HCT116 (cell line): ENCODE measurements around the gene KCND3. TPM values are rescaled to one million over a fixed set of nuclear protein-coding genes. Genes with fewer than 3 reads are reported as not detected.

ENCODE experiments used
- ATAC-seq: fragments of 200-7000 bp; cut with Tn5 transposase; 2 replicates; pipeline ENCODE4 v1.9.1; 2020; ENCODE audit warnings: mild to moderate bottlenecking, moderate library complexity
- BruUV-seq: library from RNA; stranded (reverse); fragments of 400-500 nt; replicated peaks from 2 replicates; lab custom pipeline; 2021; lab: Mats Ljungman, UMichigan
- CTCF ChIA-PET: fragments of 300-600 bp; sonication (Branson Sonifier 250); formaldehyde crosslinking; loops from one replicate; lab custom pipeline; 2021; ENCODE audit warnings: antibody characterized with exemption; lab: Charles Lee
- POLR2A ChIA-PET: fragments of 300-600, 350-600 bp; sonication (Branson Sonifier 250); formaldehyde crosslinking; loops from one replicate; lab custom pipeline; 2021; ENCODE audit warnings: antibody characterized with exemption; lab: Charles Lee
- RAD21 ChIA-PET, 2 experiments: fragments of 300-600 bp; sonication (Branson Sonifier 250); formaldehyde crosslinking; loops; one replicate each; lab custom pipeline; 2023; ENCODE audit warnings: low total read pairs in 2 of 2; ENCODE audit not compliant: uncharacterized antibody in 2 of 2, unreplicated experiment in 2 of 2, low non-redundant PET in 1 of 2; lab: Charles Lee
- DNase-seq: peaks from one replicate; pipeline ENCODE4 v3.0.0-alpha.2; 2010; ENCODE audit warnings: low read depth, low spot score
- H2AFZ ChIP-seq: fragments of 200-600 bp; shearing (Covaris generic), sonication (generic); 2 replicates; pipeline ENCODE4 v1.6.1; 2017; ENCODE audit warnings: low read depth, mixed run types, mixed read lengths, antibody characterized with exemption, low read length; ENCODE audit not compliant: poor library complexity, severe bottlenecking
- H3K27ac ChIP-seq: 2 replicates; pipeline ENCODE4 v1.5.1; 2012; ENCODE audit warnings: low read depth, low read length
- H3K27me3 ChIP-seq: fragments of 200-600 bp; sonication (generic); 2 replicates; pipeline ENCODE4 v1.6.1; 2016; ENCODE audit warnings: mixed run types, low read length, mixed read lengths; ENCODE audit not compliant: insufficient read depth
- H3K36me3 ChIP-seq, 2 experiments: fragments of 200-500 bp in 1 of 2; fragments of 200-600 bp in 1 of 2; sonication (Bioruptor generic) in 1 of 2; sonication (generic) in 1 of 2; 2 replicates each; pipeline versions ENCODE4 v1.5.1 to v1.6.1; 2014 to 2016; ENCODE audit warnings: low read length in 2 of 2, inconsistent platforms in 1 of 2, mixed read lengths in 1 of 2, mixed run types in 1 of 2; ENCODE audit not compliant: insufficient read depth in 2 of 2, control insufficient read depth in 1 of 2
- H3K4me1 ChIP-seq, 2 experiments: fragments of 200-600 bp in 1 of 2; sonication (generic) in 1 of 2; 2 replicates each; pipeline versions ENCODE4 v1.5.1 to v1.6.1; 2012 to 2017; ENCODE audit warnings: low read length in 2 of 2, inconsistent platforms in 1 of 2, mild to moderate bottlenecking in 1 of 2, mixed read lengths in 1 of 2, mixed run types in 1 of 2, moderate library complexity in 1 of 2; ENCODE audit not compliant: insufficient read depth in 2 of 2, control insufficient read depth in 1 of 2
- H3K4me2 ChIP-seq: fragments of 200-600 bp; sonication (generic); 2 replicates; pipeline ENCODE4 v1.6.1; 2017; ENCODE audit warnings: mixed run types, low read length, mixed read lengths
- H3K4me3 ChIP-seq, 2 experiments: fragments of 200-600 bp in 1 of 2; sonication (generic) in 1 of 2; replicated peaks in 1 of 2; 2 replicates each; pipeline ENCODE4 v1.5.1; 2011 to 2016; ENCODE audit warnings: low read length in 2 of 2, control low read depth in 1 of 2, low read depth in 1 of 2, mild to moderate bottlenecking in 1 of 2, mixed read lengths in 1 of 2, mixed run types in 1 of 2
- H3K79me2 ChIP-seq: fragments of 200-600 bp; sonication (generic); 2 replicates; pipeline ENCODE4 v1.6.1; 2017; ENCODE audit warnings: mild to moderate bottlenecking, mixed run types, low read length, moderate library complexity, mixed read lengths; ENCODE audit not compliant: insufficient read depth
- H3K9ac ChIP-seq: fragments of 200-600 bp; sonication (generic); 2 replicates; pipeline ENCODE4 v1.6.1; 2016; ENCODE audit warnings: low read length, mixed read lengths
- H3K9me2 ChIP-seq: fragments of 200-600 bp; sonication (generic), shearing (Covaris generic); 2 replicates; pipeline ENCODE4 v1.6.1; 2017; ENCODE audit warnings: mixed run types, mild to moderate bottlenecking, moderate library complexity; ENCODE audit not compliant: insufficient read depth
- H3K9me3 ChIP-seq, 2 experiments: fragments of 200-500 bp in 1 of 2; fragments of 200-600 bp in 1 of 2; sonication (Bioruptor generic) in 1 of 2; sonication (generic) in 1 of 2; 2 replicates each; pipeline ENCODE4 v1.6.1; 2014 to 2017; ENCODE audit warnings: low read length in 2 of 2, mixed read lengths in 2 of 2, inconsistent platforms in 1 of 2, low read depth in 1 of 2, mild to moderate bottlenecking in 1 of 2, mixed run types in 1 of 2, moderate library complexity in 1 of 2; ENCODE audit not compliant: control insufficient read depth in 1 of 2, insufficient read depth in 1 of 2
- H4K20me1 ChIP-seq: fragments of 200-600 bp; sonication (generic), shearing (Covaris generic); 2 replicates; pipeline ENCODE4 v1.6.1; 2017; ENCODE audit warnings: mixed run types, mild to moderate bottlenecking, moderate library complexity; ENCODE audit not compliant: insufficient read depth
- ATF3 ChIP-seq: IDR thresholded peaks from 2 replicates; pipeline ENCODE4 v1.6.1; 2012
- CBX3 ChIP-seq: IDR thresholded peaks from 2 replicates; pipeline ENCODE4 v1.6.1; 2012; ENCODE audit warnings: low read depth
- EGR1 ChIP-seq: IDR thresholded peaks from 2 replicates; pipeline ENCODE4 v1.6.1; 2012; ENCODE audit warnings: low read depth
- EZH2 ChIP-seq: fragments of 200-600 bp; sonication (generic); IDR thresholded peaks from 2 replicates; pipeline ENCODE4 v1.6.1; 2017; ENCODE audit warnings: antibody characterized with exemption, mixed run types
- EZH2phosphoT487 ChIP-seq: fragments of 200-600 bp; IDR thresholded peaks from 2 replicates; pipeline ENCODE4 v1.6.1; 2018; ENCODE audit warnings: antibody characterized with exemption, borderline replicate concordance
- FOSL1 ChIP-seq: IDR thresholded peaks from 2 replicates; pipeline ENCODE4 v1.6.1; 2012; ENCODE audit warnings: low read depth
- JUND ChIP-seq: IDR thresholded peaks from 2 replicates; pipeline ENCODE4 v1.6.1; 2012
- POLR2A ChIP-seq: IDR thresholded peaks from 2 replicates; pipeline ENCODE4 v1.7.0; 2011; ENCODE audit warnings: borderline replicate concordance; ENCODE audit not compliant: insufficient read depth, insufficient read length; ENCODE audit errors: extremely low read depth
- RAD21 ChIP-seq: IDR thresholded peaks from 2 replicates; pipeline ENCODE4 v1.6.1; 2012; ENCODE audit warnings: low read depth, mild to moderate bottlenecking
- SIN3A ChIP-seq: IDR thresholded peaks from 2 replicates; pipeline ENCODE4 v1.6.1; 2012; ENCODE audit warnings: low read depth
- SP1 ChIP-seq: IDR thresholded peaks from 2 replicates; pipeline ENCODE4 v1.6.1; 2012; ENCODE audit warnings: low read depth
- YY1 ChIP-seq: IDR thresholded peaks from 2 replicates; pipeline ENCODE4 v1.6.1; 2011; ENCODE audit warnings: low read length, low read depth, moderate library complexity, mild to moderate bottlenecking; ENCODE audit not compliant: insufficient replicate concordance; ENCODE audit errors: extremely low read depth
- ZBTB33 ChIP-seq: IDR thresholded peaks from 2 replicates; pipeline ENCODE4 v1.6.1; 2011; ENCODE audit warnings: mild to moderate bottlenecking, low read length, moderate library complexity; ENCODE audit not compliant: insufficient replicate concordance; ENCODE audit errors: extremely low read depth
- ZNF274 ChIP-seq: fragments of 200-500 bp; sonication (Bioruptor generic); IDR thresholded peaks from 2 replicates; pipeline ENCODE4 v1.6.1; 2014; ENCODE audit warnings: mild to moderate bottlenecking, low read depth, low read length, inconsistent platforms
- intact Hi-C: fragments of 100-400 bp; cut with micrococcal nuclease; formaldehyde crosslinking; loops from 2 replicates; pipeline ENCODE4 v1.10.0; 2022
- total RNA-seq: library from RNA; stranded (reverse); gene quantifications from one replicate; pipeline ENCODE4 v1.2.1, GENCODE V29; 2021; ENCODE audit not compliant: unreplicated experiment

The KCND3 gene
- total RNA-seq, 1 experiment from 2014 or later: 0.44 TPM

DNA sequence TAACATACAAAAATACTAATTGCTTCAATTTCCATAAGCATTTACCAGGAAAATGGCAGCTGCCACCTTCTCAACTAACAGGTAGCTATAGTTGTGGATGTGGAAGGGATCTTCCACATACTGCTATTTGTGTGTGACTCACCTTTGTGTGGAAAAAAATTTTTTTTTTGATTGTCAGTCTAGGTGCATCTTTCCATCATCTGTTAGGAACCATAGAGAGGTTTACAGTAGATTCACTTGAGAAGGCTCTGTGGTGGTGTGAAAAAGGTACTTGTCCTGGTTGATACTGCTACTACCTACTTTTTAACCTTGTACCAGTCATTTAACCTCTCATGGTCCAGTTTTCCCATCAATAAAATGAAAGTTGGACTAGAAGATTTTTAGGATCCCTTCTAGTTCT lies 220.8 kb downstream of the KCND3 start:
- POLR2A ChIA-PET: no interaction called here
- TF ChIP-seq EGR1: no peak
- no peak for TF ChIP-seq RAD21
- no peak for TF ChIP-seq JUND
- TF ChIP-seq SP1: no peak
- no peak for TF ChIP-seq FOSL1
- TF ChIP-seq EZH2phosphoT487: no peak
- TF ChIP-seq SIN3A: no peak
- no peak for TF ChIP-seq ZNF274
- no peak for TF ChIP-seq ATF3
- TF ChIP-seq, all 23 proteins: peak for 0
- ChIA-PET CTCF (interaction anchor here (0.8 to 5.1 kb wide), 6 partner anchors 8 to 540 kb away, joined by 3 to 41 read pairs (median 22); partner anchors contain the start of gene DDX20), RAD21 (interaction anchor here (0.7 to 1.5 kb wide), 2 partner anchors 9 to 260 kb away, joined by 3 to 5 read pairs; no protein-coding TSS in a partner anchor)
- 0 out of 2 replicates have a peak, but pooled peaks cover 3% of the 10 kb centered on the region for H3K79me2 ChIP-seq
- intact Hi-C loops: loop anchor here (1.0 to 10.0 kb wide), 4 partner anchors 53 to 544 kb away; partner anchors contain the start of gene CHI3L2
- no peak overlapping the region for H3K27ac ChIP-seq
- no peaks in the 10 kb centered on the region for H3K9me3 ChIP-seq
- no peak overlapping the region for H3K4me3 ChIP-seq
- no peak overlapping the region for H3K9ac ChIP-seq
- no peak for ATAC-seq
- H3K9me2 ChIP-seq: no peaks in the 10 kb centered on the region
- DNase-seq: no peak
- H3K4me2 ChIP-seq: no peak overlapping the region
- H2AFZ ChIP-seq: no peak overlapping the region
- peaks cover 7 to 21% of the 10 kb centered on the region in 2 experiments for H3K36me3 ChIP-seq
- H4K20me1 ChIP-seq: no peaks in the 10 kb centered on the region
- no TSS peak for BruUV-seq
- H3K27me3 ChIP-seq: no peaks in the 10 kb centered on the region
- no peaks in the 10 kb centered on the region for H3K4me1 ChIP-seq

DNA sequence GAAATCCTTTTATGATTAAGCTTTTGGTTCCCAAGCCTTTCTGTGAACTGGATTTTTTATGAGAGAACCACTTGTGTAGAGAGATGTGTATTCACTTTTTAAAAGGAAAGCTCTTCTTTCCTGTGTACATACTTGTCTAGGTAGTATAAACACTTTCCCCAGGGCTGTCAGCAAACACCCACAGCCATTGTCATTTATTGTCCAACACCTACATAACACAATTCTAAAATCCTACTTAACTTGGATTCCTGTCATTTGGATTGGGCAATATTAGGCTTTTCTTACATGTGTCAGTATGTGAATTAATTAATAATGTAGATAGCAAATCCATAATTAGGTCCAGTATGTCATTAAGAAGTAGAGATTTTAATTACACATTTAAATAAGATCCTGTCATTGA lies 221.4 kb downstream of the KCND3 start:
- Histone ChIP-seq H3K9ac (no peak overlapping the region), H3K4me3 (no peak overlapping the region), H3K27me3 (no peaks in the 10 kb centered on the region), H3K4me1 (no peaks in the 10 kb centered on the region), H3K27ac (no peak overlapping the region), H3K9me3 (no peaks in the 10 kb centered on the region), H3K9me2 (no peaks in the 10 kb centered on the region), H4K20me1 (no peaks in the 10 kb centered on the region), H2AFZ (no peak overlapping the region), H3K4me2 (no peak overlapping the region), H3K79me2 (0 out of 2 replicates have a peak, but pooled peaks cover 3% of the 10 kb centered on the region), H3K36me3 (peaks cover 11 to 24% of the 10 kb centered on the region in 2 experiments)
- no TSS peak for BruUV-seq
- ATAC-seq (no peak), DNase-seq (no peak)
- intact Hi-C loops: loop anchor here (2.0 to 10.0 kb wide), 3 partner anchors 111 to 543 kb away; partner anchors contain the start of gene CHI3L2
- ChIA-PET RAD21 (no interaction called here), POLR2A (no interaction called here), CTCF (interaction anchor here (0.8 to 5.1 kb wide), 6 partner anchors 12 to 539 kb away, joined by 3 to 41 read pairs (median 20); partner anchors contain the start of gene DDX20)
- no peak for TF ChIP-seq EZH2
- no peak for TF ChIP-seq YY1
- TF ChIP-seq POLR2A: no peak
- TF ChIP-seq ZNF274: no peak
- TF ChIP-seq CBX3: no peak
- TF ChIP-seq ATF3: no peak
- TF ChIP-seq RAD21: no peak
- TF ChIP-seq ZBTB33: no peak
- TF ChIP-seq SP1: no peak
- TF ChIP-seq JUND: no peak
- TF ChIP-seq FOSL1: no peak
